ENCODE data around the gene ZNF740. TPM values are rescaled to one million over a fixed set of nuclear protein-coding genes. Genes with fewer than 3 reads are reported as not detected.
A peak's percentile ranks its signal among the peaks of the same experiment; 100 is the strongest.
"Not testable (repeated sequence)": the region's sequence is repeated elsewhere in the genome, so short reads cannot be mapped to it uniquely, and the experiment has no call there.

ZNF740 gene
- total and polyA plus RNA-seq, 8 donors: 4.0 to 37.5 (median 4.5) TPM

- intact Hi-C loops (cut with DNase I; ENCODE audit: low total_unique reads): no loop called here
- peak overlapping the region in 1 of 5 donors; percentile 29 for H3K27ac ChIP-seq
- H3K36me3 ChIP-seq: no peaks in the 10 kb centered on the region
- no peaks in the 10 kb centered on the region for H3K27me3 ChIP-seq
- peaks cover 0 to 17% (median 13%) of the 10 kb centered on the region in 4 donors for H3K4me1 ChIP-seq
- no peaks in the 10 kb centered on the region for H3K9me3 ChIP-seq
- H3K4me3 ChIP-seq: no peak overlapping the region
- DNase-seq: no peak
- TF ChIP-seq POLR2AphosphoS5 (IDR thresholded peaks at IDR 0.05): no peak
- TF ChIP-seq CTCF (IDR thresholded peaks at IDR 0.05): no peak
- no peak for TF ChIP-seq EP300 (IDR thresholded peaks at IDR 0.05)
- TF ChIP-seq POLR2A (IDR thresholded peaks at IDR 0.05): no peak
- 93 to 100% (median 94%) methylated on average over 2 of the region's 2 CpGs for WGBS, 5 donors
These were observed 19.6 kb downstream of the ZNF740 start for GRCh38 chr12:53200107-53200457.

GRCh38 chr12:53200458-53201176 is 20.1 kb downstream of the ZNF740 start:
- Histone ChIP-seq H3K4me3 (no peak overlapping the region), H3K36me3 (no peaks in the 10 kb centered on the region), H3K27ac (peak overlapping the region in 3 of 5 donors; percentile 15 to 49 (median 29)), H3K27me3 (no peaks in the 10 kb centered on the region), H3K9me3 (no peaks in the 10 kb centered on the region), H3K4me1 (peaks cover 0 to 17% (median 13%) of the 10 kb centered on the region in 4 donors)
- intact Hi-C loops (cut with DNase I; ENCODE audit: low total_unique reads): no loop called here
- TF ChIP-seq POLR2A (IDR thresholded peaks at IDR 0.05) (no peak), CTCF (IDR thresholded peaks at IDR 0.05) (no peak)
- DNase-seq: no peak
- WGBS, 5 donors: 66 to 71% (median 67%) methylated on average over 10 of the region's 10 CpGs

GRCh38 chr12:53201177-53201541 is 20.6 kb downstream of the ZNF740 start:
- no peaks in the 10 kb centered on the region for H3K27me3 ChIP-seq
- TF ChIP-seq EP300 (IDR thresholded peaks at IDR 0.05): no peak
- no peak for TF ChIP-seq POLR2A (IDR thresholded peaks at IDR 0.05)
- H3K9me3 ChIP-seq: no peaks in the 10 kb centered on the region
- no peak for DNase-seq
- intact Hi-C loops (cut with DNase I; ENCODE audit: low total_unique reads): no loop called here
- H3K27ac ChIP-seq: peak overlapping the region in 2 of 5 donors; percentile 15 to 49
- H3K4me1 ChIP-seq: peaks cover 0 to 17% (median 13%) of the 10 kb centered on the region in 4 donors
- no peak overlapping the region for H3K4me3 ChIP-seq
- 38 to 67% (median 53%) methylated on average over 1 of the region's 1 CpG for WGBS, 5 donors
- no peaks in the 10 kb centered on the region for H3K36me3 ChIP-seq

- Histone ChIP-seq H3K27ac (no peak overlapping the region), H3K27me3 (no peaks in the 10 kb centered on the region), H3K36me3 (no peaks in the 10 kb centered on the region), H3K9me3 (no peaks in the 10 kb centered on the region), H3K4me3 (no peak overlapping the region), H3K4me1 (peaks cover 0 to 15% (median 13%) of the 10 kb centered on the region in 4 donors)
- DNase-seq: no peak
- intact Hi-C loops (cut with DNase I; ENCODE audit: low total_unique reads): no loop called here
- WGBS, 5 donors: 80 to 95% (median 92%) methylated on average over 4 of the region's 4 CpGs
- no peak for TF ChIP-seq EP300 (IDR thresholded peaks at IDR 0.05)
- TF ChIP-seq POLR2AphosphoS5 (IDR thresholded peaks at IDR 0.05): no peak
- TF ChIP-seq POLR2A (IDR thresholded peaks at IDR 0.05): no peak
- TF ChIP-seq CTCF (IDR thresholded peaks at IDR 0.05): no peak
These were observed 21.1 kb downstream of the ZNF740 start for GRCh38 chr12:53201639-53202038.

GRCh38 chr12:53202316-53202715 is 21.8 kb downstream of the ZNF740 start:
- H3K4me3 ChIP-seq; DNase-seq; H3K27ac ChIP-seq; H3K36me3 ChIP-seq; H3K9me3 ChIP-seq; H3K27me3 ChIP-seq; intact Hi-C loops (cut with DNase I; ENCODE audit: low total_unique reads): not testable (repeated sequence)
- 88 to 93% (median 89%) methylated on average over 7 of the region's 7 CpGs for WGBS, 5 donors
- peaks cover 0 to 19% (median 11%) of the 10 kb centered on the region in 4 donors for H3K4me1 ChIP-seq
